Effector CD4-positive, alpha-beta T cell (primary cell): ENCODE results near the gene LHX4.
"Not testable (repeated sequence)": the region's sequence is repeated elsewhere in the genome, so short reads cannot be mapped to it uniquely, and the experiment has no call there.

Source experiments
- DNase-seq: peaks from one replicate; pipeline ENCODE4 v3.0.0-alpha.2; 2020

The LHX4 gene

GRCh38 chr1:180198196-180198595 is 31.9 kb upstream of the LHX4 start:
- DNase-seq: no peak

- no peak for DNase-seq
These were observed 31.5 kb upstream of the LHX4 start for GRCh38 chr1:180198611-180199010.

- no peak for DNase-seq
These were observed 31.0 kb upstream of the LHX4 start for GRCh38 chr1:180199018-180199417.

- no peak for DNase-seq
These were observed 28.4 kb upstream of the LHX4 start for GRCh38 chr1:180201451-180202200.

- DNase-seq: not testable (repeated sequence)
These were observed 27.5 kb upstream of the LHX4 start for GRCh38 chr1:180202588-180202987.

- DNase-seq: no peak
These were observed 25.8 kb upstream of the LHX4 start for GRCh38 chr1:180204231-180204630.

- DNase-seq: no peak
These were observed 23.5 kb upstream of the LHX4 start for GRCh38 chr1:180206581-180206980.

GRCh38 chr1:180208264-180208663 is 21.8 kb upstream of the LHX4 start:
- DNase-seq: no peak

- DNase-seq: no peak
These were observed 19.9 kb upstream of the LHX4 start for GRCh38 chr1:180210008-180210620.

GRCh38 chr1:180211156-180211859 is 18.8 kb upstream of the LHX4 start:
- DNase-seq: no peak

GRCh38 chr1:180211860-180212229 is 18.2 kb upstream of the LHX4 start:
- no peak for DNase-seq

- DNase-seq: no peak
These were observed 16.5 kb upstream of the LHX4 start for GRCh38 chr1:180213401-180214170.

GRCh38 chr1:180215856-180216625 is 14.0 kb upstream of the LHX4 start:
- no peak for DNase-seq

GRCh38 chr1:180217006-180217405 is 13.1 kb upstream of the LHX4 start:
- no peak for DNase-seq

GRCh38 chr1:180218806-180219765 is 11.0 kb upstream of the LHX4 start:
- DNase-seq: no peak

- no peak for DNase-seq
These were observed 10.3 kb upstream of the LHX4 start for GRCh38 chr1:180219776-180220175.

GRCh38 chr1:180221462-180221861 is 8.6 kb upstream of the LHX4 start:
- no peak for DNase-seq

- DNase-seq: no peak
These were observed 5.2 kb upstream of the LHX4 start for GRCh38 chr1:180224902-180225301.

- DNase-seq: no peak
These were observed 4.7 kb upstream of the LHX4 start for GRCh38 chr1:180225403-180225802.

- DNase-seq: no peak
These were observed 2.0 kb upstream of the LHX4 start for GRCh38 chr1:180227861-180228647.
